Mucosa of gallbladder (tissue), 1 donor: Measurements from ENCODE around the gene HABP2. TPM values are rescaled to one million over a fixed set of nuclear protein-coding genes. Genes with fewer than 3 reads are reported as not detected.

ENCODE experiments used
- DNase-seq: peaks from one replicate; pipeline ENCODE4 v3.0.0-alpha.2; 2020; ENCODE audit warnings: low spot score
- total RNA-seq: library from RNA; stranded (reverse); gene quantifications from one replicate; pipeline ENCODE4 v1.2.1, GENCODE V29; 2021
- donor health status: DM: no; HTN: no; CAD: no.

Gene HABP2
- total RNA-seq, 1 donor from 2014 or later, result 296 TPM

DNA sequence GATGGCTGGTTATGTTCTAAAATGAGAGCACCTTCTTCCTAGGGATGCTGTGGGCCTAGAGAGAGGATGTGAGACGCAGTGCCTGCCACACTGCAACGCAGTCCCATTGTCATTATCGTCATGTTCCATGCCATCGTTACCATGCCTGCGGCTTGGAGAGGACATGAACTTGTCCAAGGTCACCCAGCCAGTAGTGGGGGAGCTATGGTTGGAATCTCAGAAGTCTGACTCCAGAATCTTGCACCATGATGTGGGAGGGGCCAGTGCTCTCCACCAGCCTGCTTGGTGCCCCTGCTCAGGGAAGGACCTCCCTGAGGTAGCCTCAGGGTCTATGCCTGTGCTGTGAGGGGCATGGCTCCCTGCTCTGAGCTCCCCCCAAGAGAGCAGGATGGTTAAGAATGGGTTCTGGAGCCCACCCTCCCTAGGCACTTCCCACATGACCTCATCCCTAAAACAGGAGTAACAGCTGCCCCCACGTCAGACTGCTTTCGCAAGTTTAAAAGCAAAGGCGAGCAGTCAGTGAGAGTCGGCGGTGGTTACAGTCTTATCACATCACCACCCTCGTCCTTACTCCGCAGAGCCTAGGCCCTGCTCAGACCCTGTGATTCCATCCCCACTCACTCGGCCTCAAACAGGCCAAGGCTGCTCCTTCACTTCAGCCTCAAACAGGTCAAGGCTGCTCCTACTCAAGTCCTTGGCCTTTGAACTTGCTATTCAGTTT is 50.4 kb downstream of the HABP2 start:
- no peak for DNase-seq

DNA sequence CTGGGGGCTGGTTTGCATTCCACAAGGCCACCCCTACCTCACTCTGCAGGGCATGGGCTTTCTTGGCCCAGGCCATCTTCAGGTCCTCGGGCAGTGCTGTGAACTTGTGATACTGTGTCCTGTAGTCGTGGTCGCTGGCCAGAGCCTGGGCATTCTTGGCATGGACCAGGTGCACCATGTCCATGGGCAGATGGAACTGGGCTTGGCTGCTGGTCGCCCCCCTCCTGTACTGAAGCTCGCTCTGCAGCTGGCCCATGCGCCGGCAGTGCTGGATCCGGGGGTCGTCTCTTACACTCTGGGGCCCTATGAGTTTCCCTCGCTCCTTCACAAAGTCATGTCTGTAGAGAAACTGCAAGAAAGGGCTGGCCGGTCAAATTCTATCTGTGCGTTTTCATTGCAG is 51.7 kb downstream of the HABP2 start:
- no peak for DNase-seq

- DNase-seq, result no peak
Observed at GRCh38 chr10:113605268-113605978, 52.6 kb downstream of the HABP2 start.

DNA sequence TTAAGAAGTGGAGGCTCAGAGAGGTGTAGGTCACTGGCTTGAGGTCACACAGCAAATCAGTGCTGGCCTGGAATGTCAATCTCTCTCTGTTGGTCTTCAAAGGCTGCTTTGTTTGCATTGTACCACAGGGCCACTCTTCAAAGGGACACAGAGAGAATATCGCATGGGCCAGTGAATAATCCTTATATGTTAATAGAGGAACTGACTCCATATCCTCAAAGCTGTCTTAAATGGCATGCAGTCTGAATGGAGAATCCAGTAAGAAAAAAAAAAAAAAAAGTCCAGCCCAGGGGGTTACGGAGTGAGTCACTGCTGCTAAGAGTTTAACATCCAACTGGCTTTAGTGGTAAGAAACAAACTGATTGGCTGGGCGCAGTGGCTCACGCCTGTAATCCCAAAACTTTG is 56.9 kb downstream of the HABP2 start:
- DNase-seq, result no peak

DNA sequence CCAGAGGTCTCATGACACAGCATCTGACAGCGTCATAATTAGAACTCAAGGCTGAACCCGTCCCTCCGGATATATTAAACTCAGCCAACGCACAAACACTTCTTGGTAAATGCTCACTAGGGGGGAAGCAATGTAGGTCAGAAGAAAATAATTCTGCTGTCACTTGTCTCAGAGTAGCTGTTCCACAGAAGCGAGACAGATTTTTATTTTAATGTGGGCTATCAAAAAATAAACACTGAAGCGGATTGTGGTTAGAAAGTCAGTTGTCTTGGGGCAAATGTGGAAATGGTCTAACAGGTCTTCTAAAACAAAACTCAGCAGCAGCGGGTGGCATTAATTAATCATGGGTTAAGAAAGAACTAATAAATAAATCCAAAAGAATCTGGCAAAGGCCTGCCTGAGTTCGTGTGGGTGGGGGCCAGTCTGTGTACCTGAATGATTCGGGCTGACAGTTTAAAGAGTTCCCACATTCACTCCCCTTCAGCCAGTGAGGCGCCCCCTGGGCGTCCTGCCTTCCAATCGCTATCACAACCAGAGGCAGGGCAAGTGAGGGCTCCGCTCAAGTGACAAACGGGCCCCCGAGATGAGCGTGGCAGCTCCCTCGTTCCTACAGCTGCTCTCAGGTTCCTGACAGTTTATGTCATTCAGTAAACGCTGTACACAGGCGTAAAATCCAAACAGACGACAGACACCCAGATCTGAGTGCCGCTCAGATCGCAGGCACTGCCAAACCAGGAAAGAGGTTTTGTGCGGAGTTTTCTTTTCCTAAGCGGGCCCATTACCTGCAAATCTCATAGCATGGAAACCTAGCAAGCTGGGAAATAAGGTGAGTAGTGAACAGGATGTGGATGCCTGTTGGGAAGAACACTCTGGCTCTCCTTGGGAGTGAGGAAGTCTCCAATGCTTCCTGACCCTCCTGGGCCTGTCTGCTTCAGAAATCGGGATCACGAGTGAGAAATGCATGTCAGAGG is 58.1 kb downstream of the HABP2 start:
- DNase-seq, result no peak

- DNase-seq, result no peak
Observed at GRCh38 chr10:113612154-113612553, 59.3 kb downstream of the HABP2 start.

- no peak for DNase-seq
Observed at GRCh38 chr10:113613427-113613826, 60.6 kb downstream of the HABP2 start.

GRCh38 chr10:113613977-113614690 is 61.3 kb downstream of the HABP2 start:
- DNase-seq, result no peak

DNA sequence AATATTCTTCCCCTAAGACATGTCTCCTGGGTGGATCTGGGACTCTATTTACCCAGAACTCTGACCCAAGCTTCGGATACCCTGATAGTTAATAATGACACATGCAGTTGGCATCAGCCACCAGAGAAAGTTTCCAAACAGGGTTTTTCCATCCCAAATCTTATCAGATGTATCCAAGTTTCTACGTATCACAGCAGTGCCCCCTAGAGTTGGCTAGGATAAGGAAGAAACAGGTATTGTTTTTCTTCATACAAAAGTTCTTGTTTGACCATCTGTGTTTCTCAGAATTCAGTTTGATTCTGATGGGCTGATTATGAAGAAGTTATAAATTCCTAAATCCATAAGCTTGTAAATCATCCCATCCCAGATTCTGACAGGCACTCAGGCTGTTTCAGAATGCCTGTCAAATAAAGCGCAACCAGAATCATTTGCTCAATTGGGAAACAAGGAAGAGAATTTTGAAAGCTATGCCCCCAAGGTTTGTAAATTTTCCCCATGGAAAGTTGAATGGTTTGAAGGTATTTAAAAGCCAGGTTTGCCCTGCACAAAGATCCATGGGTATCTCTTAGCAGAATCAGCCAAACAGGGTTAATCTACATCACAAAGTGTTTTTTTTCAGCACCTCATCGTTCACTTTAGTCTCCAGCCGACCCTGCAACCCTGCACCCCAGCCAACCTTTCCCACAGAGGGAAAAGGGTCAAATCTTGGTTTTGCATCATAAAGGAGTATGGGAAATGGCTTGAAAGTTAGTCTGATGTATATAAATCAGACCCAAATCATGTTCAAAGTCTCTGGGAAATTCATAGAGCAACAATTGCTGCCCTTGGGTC is 63.6 kb downstream of the HABP2 start:
- no peak for DNase-seq

GRCh38 chr10:113617086-113617485 is 64.2 kb downstream of the HABP2 start:
- no peak for DNase-seq

DNA sequence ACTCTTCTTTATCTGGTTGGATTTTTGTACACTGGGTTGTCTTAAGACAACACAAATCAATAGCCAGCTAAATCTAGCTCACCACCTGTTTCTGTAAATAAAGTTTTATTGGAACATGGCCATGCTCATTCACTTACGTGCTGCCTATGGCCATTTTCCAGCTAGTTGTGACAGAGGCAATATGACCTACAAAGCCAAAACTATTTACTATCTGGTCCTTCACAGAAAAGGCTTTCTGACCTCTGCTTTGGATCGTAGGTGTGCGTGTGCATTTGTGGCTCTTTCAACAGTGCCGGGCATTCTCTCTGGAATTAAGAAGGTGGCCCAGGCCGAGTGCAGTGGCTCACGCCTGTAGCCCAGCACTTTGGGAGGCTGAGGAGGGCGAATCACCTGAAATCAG is 65.5 kb downstream of the HABP2 start:
- no peak for DNase-seq

DNA sequence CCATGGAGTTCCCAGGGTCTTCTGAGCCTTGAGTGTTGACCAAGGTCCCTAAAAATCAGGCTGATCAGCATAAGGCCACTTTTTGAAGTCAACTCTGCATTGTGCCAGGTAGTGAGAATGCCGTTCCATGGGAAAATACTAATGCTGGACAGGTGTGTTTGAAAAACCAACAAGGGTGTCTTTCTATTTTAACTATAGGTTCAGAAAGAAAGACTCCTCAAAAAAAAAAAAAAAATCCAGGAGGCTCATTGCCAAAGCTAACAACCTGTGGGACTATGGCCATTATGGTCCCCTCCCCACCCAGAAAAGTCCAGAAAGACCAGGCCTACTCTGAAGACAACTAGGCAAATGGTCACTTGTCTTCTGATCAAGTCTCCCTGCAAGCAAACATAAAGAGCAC is 66.5 kb downstream of the HABP2 start:
- no peak for DNase-seq

- DNase-seq, result no peak
Observed at GRCh38 chr10:113620511-113620910, 67.7 kb downstream of the HABP2 start.

DNA sequence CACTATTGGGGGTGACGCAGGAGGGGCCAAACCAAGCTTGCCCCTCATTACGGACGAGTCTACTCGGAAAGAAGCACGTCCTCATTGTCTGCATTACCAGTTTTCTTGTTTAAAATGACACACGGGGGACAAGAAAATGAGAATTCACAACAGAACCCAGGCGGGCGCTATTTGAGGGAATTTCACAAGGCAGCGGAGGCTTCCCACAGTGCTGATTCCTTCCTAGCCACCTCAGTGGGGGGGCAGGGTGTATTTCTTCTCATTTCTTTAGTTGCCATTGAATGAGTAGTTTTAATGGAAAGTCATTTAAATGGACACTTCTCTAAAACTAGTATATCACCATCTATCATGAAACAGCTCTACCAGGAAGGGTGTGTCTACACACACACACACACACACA is 68.1 kb downstream of the HABP2 start:
- no peak for DNase-seq

DNA sequence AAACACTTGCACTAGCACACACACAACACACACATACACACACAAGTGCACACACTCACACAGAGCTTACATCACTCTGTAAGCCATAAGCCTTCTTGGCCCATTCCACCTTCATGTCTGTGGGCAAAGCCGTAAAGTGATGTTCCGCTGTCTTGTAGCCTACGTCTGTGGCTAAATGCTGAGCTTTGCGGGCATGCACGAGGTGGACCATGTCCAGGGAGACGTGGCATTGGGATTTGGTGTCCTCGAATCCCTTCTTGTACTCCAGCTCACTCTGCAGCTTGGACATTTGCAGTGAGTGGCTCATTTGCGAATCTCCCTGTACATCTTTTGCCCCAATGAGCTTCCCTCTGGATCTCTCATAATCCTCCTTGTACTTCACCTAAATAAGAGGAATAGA is 68.9 kb downstream of the HABP2 start:
- DNase-seq, result no peak

- no peak for DNase-seq
Observed at GRCh38 chr10:113622831-113623230, 70.0 kb downstream of the HABP2 start.

DNA sequence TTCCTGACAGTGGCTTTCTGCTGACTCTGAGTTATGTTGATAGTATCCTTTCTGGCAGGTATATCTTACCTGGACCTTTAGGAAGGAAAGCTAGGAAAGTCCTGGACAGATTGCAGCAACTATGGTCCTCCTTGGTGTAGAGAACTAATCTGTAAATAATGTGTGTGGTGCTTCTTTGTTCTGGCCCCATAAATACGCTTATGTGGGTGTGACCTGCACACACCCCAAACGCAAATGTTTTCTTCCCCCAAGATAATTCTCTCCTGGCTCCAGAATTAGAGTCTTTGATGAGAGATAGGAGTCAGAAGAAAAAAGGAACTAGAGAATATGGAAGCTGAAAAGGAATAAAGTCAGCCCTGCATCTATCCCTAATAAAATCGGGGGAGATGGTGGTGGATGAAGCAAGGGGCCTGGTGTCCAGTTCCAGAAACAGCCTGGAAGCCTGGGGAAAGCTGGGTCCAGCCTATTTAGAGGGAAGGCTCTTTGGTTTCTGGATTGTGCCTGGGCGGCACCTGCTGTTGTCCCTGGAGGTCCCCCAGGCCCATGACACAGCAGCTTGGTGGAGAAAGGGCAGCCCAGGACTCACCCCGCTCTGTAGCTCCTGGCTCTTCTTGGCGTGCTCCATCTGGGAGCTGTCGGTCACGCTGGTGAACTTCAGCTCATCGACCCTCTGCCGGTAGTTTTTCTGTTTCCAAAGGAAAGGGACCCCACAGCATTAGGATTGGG is 72.8 kb downstream of the HABP2 start:
- DNase-seq, result no peak

GRCh38 chr10:113626809-113627355 is 74.0 kb downstream of the HABP2 start:
- DNase-seq, result no peak

DNA sequence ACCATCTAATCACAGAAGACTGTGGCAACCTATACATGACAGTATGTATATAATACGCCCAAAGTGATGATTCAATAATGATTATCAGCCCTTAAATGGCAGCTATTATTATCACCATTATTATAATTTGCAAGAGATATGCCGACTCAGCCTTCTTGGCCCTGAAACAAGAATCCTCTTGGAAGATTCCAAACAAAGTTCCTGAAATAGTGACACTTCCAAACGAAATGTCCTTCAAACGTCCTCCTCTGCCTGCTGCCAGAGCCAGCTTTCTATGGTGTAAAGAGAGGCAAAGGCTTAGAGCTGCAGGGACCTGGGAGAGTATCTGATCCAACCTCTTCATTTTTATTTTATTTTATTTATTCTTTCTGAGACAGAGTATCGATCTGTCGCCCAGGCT is 75.0 kb downstream of the HABP2 start:
- no peak for DNase-seq
